Neural cell (in vitro differentiated cells): Measurements from ENCODE around the gene AGAP2. TPM values are rescaled to one million over a fixed set of nuclear protein-coding genes. Genes with fewer than 3 reads are reported as not detected.
A peak's percentile ranks its signal among the peaks of the same experiment; 100 is the strongest.

Experiments
- H2AFZ ChIP-seq: fragments of 200-600, 300-800 bp; sonication (generic), shearing (Covaris generic); 2 replicates; pipeline ENCODE4 v1.6.0; 2014; ENCODE audit warnings: low read depth, mild to moderate bottlenecking, antibody characterized with exemption, low read length, moderate library complexity
- H3F3A ChIP-seq: fragments of 200-600 bp; shearing (Covaris generic); 2 replicates; pipeline ENCODE4 v1.6.1; 2016; ENCODE audit warnings: mild to moderate bottlenecking, moderate library complexity, mixed read lengths, antibody characterized with exemption, low read length; ENCODE audit not compliant: insufficient read depth, poor library complexity, severe bottlenecking
- H3K27ac ChIP-seq: fragments of 200-600, 300-800 bp; sonication (generic), shearing (Covaris generic); 2 replicates; pipeline ENCODE4 v1.5.1; 2014; ENCODE audit warnings: mild to moderate bottlenecking, low read length, moderate library complexity
- H3K27me3 ChIP-seq: fragments of 300-800, 200-600 bp; sonication (generic), shearing (Covaris generic); 2 replicates; pipeline ENCODE4 v1.6.0; 2014; ENCODE audit warnings: mild to moderate bottlenecking, low read depth, low read length, moderate library complexity; ENCODE audit not compliant: insufficient read depth
- H3K36me3 ChIP-seq: fragments of 300-800, 200-600 bp; sonication (generic), shearing (Covaris generic); 2 replicates; pipeline ENCODE4 v1.5.1; 2014; ENCODE audit warnings: mild to moderate bottlenecking, antibody characterized with exemption, low read length, moderate library complexity; ENCODE audit not compliant: insufficient read depth
- H3K4me2 ChIP-seq: fragments of 300-800, 200-600 bp; sonication (generic), shearing (Covaris generic); 2 replicates; pipeline ENCODE4 v1.6.0; 2014; ENCODE audit warnings: mild to moderate bottlenecking, low read length
- H3K4me3 ChIP-seq: fragments of 300-800, 200-600 bp; sonication (generic), shearing (Covaris generic); 2 replicates; pipeline ENCODE4 v1.5.1; 2014; ENCODE audit warnings: mild to moderate bottlenecking, low read length, moderate library complexity
- H3K79me2 ChIP-seq: fragments of 200-600 bp; shearing (Covaris generic); replicated peaks from 2 replicates; pipeline ENCODE4 v1.6.0; 2014; ENCODE audit warnings: mild to moderate bottlenecking, low read length, moderate library complexity; ENCODE audit not compliant: insufficient read depth
- H3K9ac ChIP-seq: fragments of 300-800, 200-600 bp; sonication (generic), shearing (Covaris generic); 2 replicates; pipeline ENCODE4 v1.6.1; 2016; ENCODE audit warnings: mild to moderate bottlenecking, low read length, mixed read lengths
- H3K9me2 ChIP-seq: fragments of 200-600 bp; shearing (Covaris generic); 2 replicates; pipeline ENCODE4 v1.6.1; 2016; ENCODE audit warnings: mild to moderate bottlenecking, low read length, mixed read lengths; ENCODE audit not compliant: insufficient read depth
- H3K9me3 ChIP-seq: fragments of 200-600, 300-800 bp; sonication (generic), shearing (Covaris generic); 2 replicates; pipeline ENCODE4 v1.6.1; 2016; ENCODE audit warnings: mild to moderate bottlenecking, mixed run types, low read length, moderate library complexity, mixed read lengths
- H4K20me1 ChIP-seq: fragments of 200-600 bp; shearing (Covaris generic); 2 replicates; pipeline ENCODE4 v1.6.1; 2016; ENCODE audit warnings: mild to moderate bottlenecking, mixed run types; ENCODE audit not compliant: insufficient read depth
- EP300 ChIP-seq: fragments of 450-650 bp; conservative IDR thresholded peaks from 2 replicates; pipeline ENCODE4 v1.6.1; 2014; ENCODE audit warnings: antibody characterized with exemption, mild to moderate bottlenecking, moderate library complexity; ENCODE audit not compliant: poor library complexity, severe bottlenecking
- EZH2 ChIP-seq: fragments of 200-600, 300-800 bp; shearing (Covaris generic), sonication (generic); IDR thresholded peaks from 2 replicates; pipeline ENCODE4 v1.6.1; 2014; ENCODE audit warnings: antibody characterized with exemption, low read length, borderline replicate concordance, mild to moderate bottlenecking; ENCODE audit not compliant: insufficient read depth, poor library complexity, severe bottlenecking
- POLR2AphosphoS5 ChIP-seq: IDR thresholded peaks from 2 replicates; pipeline ENCODE4 v1.6.1; 2012
- RAD21 ChIP-seq: fragments of 450-650 bp; conservative IDR thresholded peaks from 2 replicates; pipeline ENCODE4 v1.6.1; 2014; ENCODE audit warnings: antibody characterized with exemption, mild to moderate bottlenecking, moderate library complexity
- SMC3 ChIP-seq: fragments of 450-650 bp; conservative IDR thresholded peaks from 2 replicates; pipeline ENCODE4 v1.6.1; 2014; ENCODE audit warnings: antibody characterized with exemption, mild to moderate bottlenecking, moderate library complexity; ENCODE audit not compliant: poor library complexity
- TAF1 ChIP-seq: IDR thresholded peaks from 2 replicates; pipeline ENCODE4 v1.6.1; 2012; ENCODE audit warnings: low read depth
- polyA plus RNA-seq: library from polyadenylated mRNA; depleted of rRNA; stranded (reverse); fragments of >200 nt; gene quantifications from 2 replicates; pipeline ENCODE4 v1.2.3, GENCODE V29; 2014
- TF ChIP-seq, protein P1 (sequence below): IDR thresholded peaks from 2 replicates; pipeline ENCODE4 v1.6.1; 2012; ENCODE audit warnings: borderline replicate concordance
- TF ChIP-seq, protein P2 (sequence below): fragments of 450-650 bp; IDR thresholded peaks from 2 replicates; pipeline ENCODE4 v1.5.1; 2014; ENCODE audit warnings: antibody characterized with exemption, mild to moderate bottlenecking, moderate library complexity; ENCODE audit not compliant: poor library complexity, severe bottlenecking

The AGAP2 gene
- polyA plus RNA-seq, 1 donor from 2014 or later, result 19.3 TPM

DNA sequence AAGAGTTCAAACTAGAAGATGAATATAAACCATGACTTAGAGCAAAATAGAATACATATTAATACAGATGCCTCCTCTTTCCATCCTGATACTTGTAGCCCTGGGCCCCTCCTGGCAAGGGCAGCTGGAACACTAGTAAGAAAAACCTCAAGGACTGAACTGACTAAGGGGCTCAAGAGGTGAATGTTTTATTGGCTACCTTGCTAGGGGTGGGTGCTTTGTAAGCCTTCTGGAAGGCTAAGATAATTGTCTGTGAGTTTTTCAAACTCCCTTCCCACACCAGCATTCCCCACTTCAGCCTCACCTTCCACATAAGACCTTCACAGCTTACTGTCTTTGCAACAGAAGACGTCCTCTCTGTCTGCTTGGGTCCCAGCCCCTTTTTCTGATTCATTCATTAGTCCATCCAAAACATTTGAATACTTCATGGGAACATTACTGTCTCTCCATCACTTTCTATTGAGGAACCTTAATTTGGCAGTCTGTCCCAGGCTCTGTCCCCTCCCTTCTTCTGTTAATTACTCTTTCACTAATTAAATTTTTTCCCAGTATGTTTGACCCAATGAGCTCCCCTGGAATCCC is 15.3 kb upstream of the AGAP2 start:
- Histone ChIP-seq H3K79me2 (peaks cover 27% of the 10 kb centered on the region), H3K27ac (peak overlapping the region; percentile 77), H3K4me3 (peak overlapping the region; percentile 89), H3F3A (no peaks in the 10 kb centered on the region), H4K20me1 (no peaks in the 10 kb centered on the region), H2AFZ (peak overlapping the region; percentile 49), H3K9me3 (no peaks in the 10 kb centered on the region), H3K9me2 (no peaks in the 10 kb centered on the region), H3K9ac (peak overlapping the region; percentile 80), H3K4me2 (peak overlapping the region; percentile 91), H3K27me3 (no peaks in the 10 kb centered on the region), H3K36me3 (no peaks in the 10 kb centered on the region)
- TF ChIP-seq TAF1 (peak; percentile 16), POLR2AphosphoS5 (no peak)

DNA sequence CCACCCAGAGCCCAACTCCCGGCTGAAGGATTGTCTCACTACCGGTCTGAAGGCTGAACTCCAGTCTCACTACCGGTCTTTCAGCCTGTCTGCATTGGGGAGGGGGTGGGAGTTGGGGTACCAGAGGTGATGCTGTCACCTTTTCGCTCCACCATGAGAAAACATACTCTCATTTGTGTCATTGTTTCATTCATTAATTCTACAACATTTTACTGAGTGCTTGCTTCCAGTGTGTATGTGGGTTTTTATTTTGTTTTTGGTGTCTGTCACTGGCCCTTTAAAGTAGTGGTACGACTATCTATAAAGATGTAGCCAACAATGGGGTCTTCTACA is 14.1 kb upstream of the AGAP2 start:
- Histone ChIP-seq H3K36me3 (no peaks in the 10 kb centered on the region), H3K4me3 (peak overlapping the region; percentile 85), H3K9ac (peak overlapping the region; percentile 59), H3F3A (no peaks in the 10 kb centered on the region), H4K20me1 (no peaks in the 10 kb centered on the region), H3K4me2 (peak overlapping the region; percentile 76), H3K9me2 (no peaks in the 10 kb centered on the region), H3K27me3 (no peaks in the 10 kb centered on the region), H3K9me3 (no peaks in the 10 kb centered on the region), H2AFZ (peak overlapping the region; percentile 29), H3K27ac (peak overlapping the region; percentile 78), H3K79me2 (peaks cover 27% of the 10 kb centered on the region)
- TF ChIP-seq, protein P1, sequence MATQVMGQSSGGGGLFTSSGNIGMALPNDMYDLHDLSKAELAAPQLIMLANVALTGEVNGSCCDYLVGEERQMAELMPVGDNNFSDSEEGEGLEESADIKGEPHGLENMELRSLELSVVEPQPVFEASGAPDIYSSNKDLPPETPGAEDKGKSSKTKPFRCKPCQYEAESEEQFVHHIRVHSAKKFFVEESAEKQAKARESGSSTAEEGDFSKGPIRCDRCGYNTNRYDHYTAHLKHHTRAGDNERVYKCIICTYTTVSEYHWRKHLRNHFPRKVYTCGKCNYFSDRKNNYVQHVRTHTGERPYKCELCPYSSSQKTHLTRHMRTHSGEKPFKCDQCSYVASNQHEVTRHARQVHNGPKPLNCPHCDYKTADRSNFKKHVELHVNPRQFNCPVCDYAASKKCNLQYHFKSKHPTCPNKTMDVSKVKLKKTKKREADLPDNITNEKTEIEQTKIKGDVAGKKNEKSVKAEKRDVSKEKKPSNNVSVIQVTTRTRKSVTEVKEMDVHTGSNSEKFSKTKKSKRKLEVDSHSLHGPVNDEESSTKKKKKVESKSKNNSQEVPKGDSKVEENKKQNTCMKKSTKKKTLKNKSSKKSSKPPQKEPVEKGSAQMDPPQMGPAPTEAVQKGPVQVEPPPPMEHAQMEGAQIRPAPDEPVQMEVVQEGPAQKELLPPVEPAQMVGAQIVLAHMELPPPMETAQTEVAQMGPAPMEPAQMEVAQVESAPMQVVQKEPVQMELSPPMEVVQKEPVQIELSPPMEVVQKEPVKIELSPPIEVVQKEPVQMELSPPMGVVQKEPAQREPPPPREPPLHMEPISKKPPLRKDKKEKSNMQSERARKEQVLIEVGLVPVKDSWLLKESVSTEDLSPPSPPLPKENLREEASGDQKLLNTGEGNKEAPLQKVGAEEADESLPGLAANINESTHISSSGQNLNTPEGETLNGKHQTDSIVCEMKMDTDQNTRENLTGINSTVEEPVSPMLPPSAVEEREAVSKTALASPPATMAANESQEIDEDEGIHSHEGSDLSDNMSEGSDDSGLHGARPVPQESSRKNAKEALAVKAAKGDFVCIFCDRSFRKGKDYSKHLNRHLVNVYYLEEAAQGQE, result peak; percentile 17
- no peak for TF ChIP-seq SMC3
- no peak for TF ChIP-seq EP300
- TF ChIP-seq POLR2AphosphoS5, result peak; percentile 32
- TF ChIP-seq EZH2, result no peak
- no peak for TF ChIP-seq RAD21
- TF ChIP-seq, protein P2, sequence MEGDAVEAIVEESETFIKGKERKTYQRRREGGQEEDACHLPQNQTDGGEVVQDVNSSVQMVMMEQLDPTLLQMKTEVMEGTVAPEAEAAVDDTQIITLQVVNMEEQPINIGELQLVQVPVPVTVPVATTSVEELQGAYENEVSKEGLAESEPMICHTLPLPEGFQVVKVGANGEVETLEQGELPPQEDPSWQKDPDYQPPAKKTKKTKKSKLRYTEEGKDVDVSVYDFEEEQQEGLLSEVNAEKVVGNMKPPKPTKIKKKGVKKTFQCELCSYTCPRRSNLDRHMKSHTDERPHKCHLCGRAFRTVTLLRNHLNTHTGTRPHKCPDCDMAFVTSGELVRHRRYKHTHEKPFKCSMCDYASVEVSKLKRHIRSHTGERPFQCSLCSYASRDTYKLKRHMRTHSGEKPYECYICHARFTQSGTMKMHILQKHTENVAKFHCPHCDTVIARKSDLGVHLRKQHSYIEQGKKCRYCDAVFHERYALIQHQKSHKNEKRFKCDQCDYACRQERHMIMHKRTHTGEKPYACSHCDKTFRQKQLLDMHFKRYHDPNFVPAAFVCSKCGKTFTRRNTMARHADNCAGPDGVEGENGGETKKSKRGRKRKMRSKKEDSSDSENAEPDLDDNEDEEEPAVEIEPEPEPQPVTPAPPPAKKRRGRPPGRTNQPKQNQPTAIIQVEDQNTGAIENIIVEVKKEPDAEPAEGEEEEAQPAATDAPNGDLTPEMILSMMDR, result no peak
